ENCODE measurements around the gene PDE8A.

PDE8A gene

GRCh38 chr15:85064710-85065109, 83.1 kb downstream of the PDE8A start:
- Histone ChIP-seq H3K36me3 (peaks cover 12 to 41% (median 17%) of the 10 kb centered on the region in 11 experiments; a peak in 18 of 22 replicates), H4K20me1 (peaks cover 0 to 7% (median 0%) of the 10 kb centered on the region in 11 experiments; a peak in 2 of 22 replicates), H3K9ac (no peak overlapping the region), H3K9me3 (replicated peaks in 1 of 11) (peaks cover 26 to 37% (median 30%) of the 10 kb centered on the region in 11 experiments), H3K4me3 (no peak overlapping the region), H3K27ac (no peak overlapping the region), H3K27me3 (no peaks in the 10 kb centered on the region), H3K4me2 (no peak overlapping the region), H3K4me1 (peaks cover 7 to 14% (median 10%) of the 10 kb centered on the region in 10 experiments; a peak in 19 of 20 replicates)
- TF ChIP-seq Cebpa-rat (IDR thresholded peaks at IDR 0.05): no peak

DNA sequence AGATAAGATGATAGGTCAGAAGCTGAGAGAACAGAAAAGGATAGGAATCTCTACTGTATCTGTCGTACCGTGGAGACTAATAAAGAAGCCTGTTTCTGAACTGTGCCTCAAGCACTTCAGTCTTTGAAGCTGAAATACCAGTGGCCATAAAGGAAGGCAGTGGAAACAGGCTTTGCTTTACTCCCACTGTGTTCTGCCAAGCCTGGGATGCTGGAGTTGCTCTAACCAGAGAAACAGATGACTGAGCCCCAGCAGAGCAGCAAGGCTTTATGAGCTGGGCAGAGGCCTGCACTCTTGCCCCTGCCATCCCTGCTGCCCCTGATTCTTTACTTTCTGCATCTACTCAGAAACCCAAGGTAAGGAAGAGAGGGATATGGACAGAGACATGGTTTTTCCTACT, 89.4 kb downstream of the PDE8A start:
- Histone ChIP-seq H3K4me3 (no peak overlapping the region), H3K4me2 (no peak overlapping the region), H3K27me3 (no peaks in the 10 kb centered on the region), H3K36me3 (peaks cover 10 to 85% (median 27%) of the 10 kb centered on the region in 11 experiments; a peak in 19 of 22 replicates), H3K9ac (no peak overlapping the region), H3K9me3 (replicated peaks in 1 of 11) (no peaks in the 10 kb centered on the region), H4K20me1 (0 out of 22 replicates have a peak, but pooled peaks cover 0 to 5% (median 0%) of the 10 kb centered on the region in 11 experiments), H3K4me1 (no peaks in the 10 kb centered on the region), H3K27ac (no peak overlapping the region)
- no peak for TF ChIP-seq Cebpa-rat (IDR thresholded peaks at IDR 0.05)

- peaks cover 10 to 84% (median 27%) of the 10 kb centered on the region in 11 experiments; a peak in 19 of 22 replicates for H3K36me3 ChIP-seq
- H3K4me3 ChIP-seq: no peak overlapping the region
- no peak overlapping the region for H3K9ac ChIP-seq
- H3K9me3 ChIP-seq (replicated peaks in 1 of 11): no peaks in the 10 kb centered on the region
- H3K27ac ChIP-seq: no peak overlapping the region
- H4K20me1 ChIP-seq: 0 out of 22 replicates have a peak, but pooled peaks cover 0 to 5% (median 0%) of the 10 kb centered on the region in 11 experiments
- no peaks in the 10 kb centered on the region for H3K27me3 ChIP-seq
- H3K4me2 ChIP-seq: no peak overlapping the region
- TF ChIP-seq Cebpa-rat (IDR thresholded peaks at IDR 0.05): no peak
- H3K4me1 ChIP-seq: no peaks in the 10 kb centered on the region
These were observed 89.8 kb downstream of the PDE8A start for GRCh38 chr15:85071504-85071903.

GRCh38 chr15:85072917-85073316, 91.3 kb downstream of the PDE8A start:
- H3K4me3 ChIP-seq: no peak overlapping the region
- H3K4me1 ChIP-seq: no peaks in the 10 kb centered on the region
- peaks cover 7 to 81% (median 30%) of the 10 kb centered on the region in 11 experiments; a peak in 18 of 22 replicates for H3K36me3 ChIP-seq
- H4K20me1 ChIP-seq: 0 out of 22 replicates have a peak, but pooled peaks cover 0 to 5% (median 0%) of the 10 kb centered on the region in 11 experiments
- no peak overlapping the region for H3K9ac ChIP-seq
- no peak overlapping the region for H3K27ac ChIP-seq
- H3K4me2 ChIP-seq: no peak overlapping the region
- H3K9me3 ChIP-seq (replicated peaks in 1 of 11): no peaks in the 10 kb centered on the region
- TF ChIP-seq Cebpa-rat (IDR thresholded peaks at IDR 0.05): no peak
- H3K27me3 ChIP-seq: no peaks in the 10 kb centered on the region

DNA sequence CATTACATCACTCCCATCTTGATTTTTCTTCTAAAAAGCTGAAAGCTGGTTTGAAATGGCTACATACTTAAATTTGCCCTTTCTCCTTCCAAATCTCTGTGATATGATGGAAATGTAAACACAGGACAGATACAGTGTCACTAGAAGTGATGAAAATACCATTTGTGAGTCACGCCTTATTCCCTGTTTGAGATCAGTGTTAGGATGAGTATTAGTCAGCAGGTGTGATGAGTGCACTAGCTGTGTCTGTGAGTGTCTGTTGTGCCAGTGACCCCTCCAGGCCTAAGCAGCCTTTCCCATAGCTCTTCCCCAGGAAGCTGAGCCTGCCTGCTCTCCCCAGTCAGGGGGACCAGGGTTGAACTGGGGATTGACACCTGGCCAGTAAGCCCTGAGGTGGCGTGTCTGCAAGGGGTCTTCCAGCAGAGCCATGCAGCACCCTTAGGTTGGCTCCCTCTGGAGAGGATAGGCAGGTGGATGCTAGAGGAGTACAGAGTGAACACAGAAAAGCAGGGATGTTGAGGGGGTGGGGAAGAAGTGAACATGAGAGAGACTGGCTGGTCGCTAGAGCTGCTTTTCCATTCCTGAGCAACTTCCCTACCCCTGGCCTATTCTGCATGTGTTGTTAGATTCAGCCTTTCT, 92.0 kb downstream of the PDE8A start:
- Histone ChIP-seq H4K20me1 (0 out of 22 replicates have a peak, but pooled peaks cover 0 to 5% (median 0%) of the 10 kb centered on the region in 11 experiments), H3K27ac (no peak overlapping the region), H3K4me2 (no peak overlapping the region), H3K9me3 (replicated peaks in 1 of 11) (0 out of 22 replicates have a peak, but pooled peaks cover 0 to 3% (median 0%) of the 10 kb centered on the region in 11 experiments), H3K4me3 (no peak overlapping the region), H3K27me3 (no peaks in the 10 kb centered on the region), H3K36me3 (peaks cover 0 to 73% (median 27%) of the 10 kb centered on the region in 11 experiments; a peak in 14 of 22 replicates), H3K9ac (no peak overlapping the region), H3K4me1 (no peaks in the 10 kb centered on the region)
- no peak for TF ChIP-seq Cebpa-rat (IDR thresholded peaks at IDR 0.05)

- no peak overlapping the region for H3K4me2 ChIP-seq
- peaks cover 15 to 93% (median 47%) of the 10 kb centered on the region in 11 experiments; a peak in 21 of 22 replicates for H3K36me3 ChIP-seq
- H3K4me3 ChIP-seq: no peak overlapping the region
- no peak overlapping the region for H3K9ac ChIP-seq
- H4K20me1 ChIP-seq: no peaks in the 10 kb centered on the region
- H3K27ac ChIP-seq: no peak overlapping the region
- no peaks in the 10 kb centered on the region for H3K4me1 ChIP-seq
- peaks cover 6 to 10% (median 7%) of the 10 kb centered on the region in 11 experiments; a peak in 19 of 22 replicates for H3K9me3 ChIP-seq (replicated peaks in 1 of 11)
- TF ChIP-seq Cebpa-rat (IDR thresholded peaks at IDR 0.05): no peak
- no peaks in the 10 kb centered on the region for H3K27me3 ChIP-seq
These were observed 105.2 kb downstream of the PDE8A start for GRCh38 chr15:85086855-85087254.

GRCh38 chr15:85088300-85088699, 106.6 kb downstream of the PDE8A start:
- Histone ChIP-seq H3K4me1 (no peaks in the 10 kb centered on the region), H3K27me3 (no peaks in the 10 kb centered on the region), H3K36me3 (peaks cover 28 to 96% (median 60%) of the 10 kb centered on the region in 11 experiments), H3K9me3 (replicated peaks in 1 of 11) (peaks cover 6 to 10% (median 7%) of the 10 kb centered on the region in 11 experiments; a peak in 19 of 22 replicates), H3K9ac (no peak overlapping the region), H3K27ac (no peak overlapping the region), H3K4me3 (no peak overlapping the region), H4K20me1 (no peaks in the 10 kb centered on the region), H3K4me2 (no peak overlapping the region)
- no peak for TF ChIP-seq Cebpa-rat (IDR thresholded peaks at IDR 0.05)

- Histone ChIP-seq H4K20me1 (no peaks in the 10 kb centered on the region), H3K27ac (no peak overlapping the region), H3K36me3 (peaks cover 30 to 96% (median 57%) of the 10 kb centered on the region in 11 experiments), H3K4me3 (no peak overlapping the region), H3K9ac (no peak overlapping the region), H3K9me3 (replicated peaks in 1 of 11) (peaks cover 6 to 10% (median 7%) of the 10 kb centered on the region in 11 experiments; a peak in 19 of 22 replicates), H3K27me3 (no peaks in the 10 kb centered on the region), H3K4me2 (no peak overlapping the region), H3K4me1 (no peaks in the 10 kb centered on the region)
- no peak for TF ChIP-seq Cebpa-rat (IDR thresholded peaks at IDR 0.05)
These were observed 108.4 kb downstream of the PDE8A start for GRCh38 chr15:85089929-85090597.

- H3K9ac ChIP-seq: no peak overlapping the region
- peaks cover 6 to 10% (median 7%) of the 10 kb centered on the region in 11 experiments; a peak in 19 of 22 replicates for H3K9me3 ChIP-seq (replicated peaks in 1 of 11)
- no peak overlapping the region for H3K4me2 ChIP-seq
- H3K27me3 ChIP-seq: no peaks in the 10 kb centered on the region
- peaks cover 30 to 95% (median 54%) of the 10 kb centered on the region in 11 experiments for H3K36me3 ChIP-seq
- H3K4me3 ChIP-seq: no peak overlapping the region
- H3K27ac ChIP-seq: no peak overlapping the region
- no peaks in the 10 kb centered on the region for H4K20me1 ChIP-seq
- TF ChIP-seq Cebpa-rat (IDR thresholded peaks at IDR 0.05): no peak
- H3K4me1 ChIP-seq: no peaks in the 10 kb centered on the region
These were observed 110.3 kb downstream of the PDE8A start for GRCh38 chr15:85091990-85092389.
